HuH-7.5 (cell line): Measurements from ENCODE around the gene TMPRSS4.
A peak's percentile ranks its signal among the peaks of the same experiment; 100 is the strongest.

ENCODE experiments used
- DNase-seq: peaks from one replicate; pipeline ENCODE4 v3.0.0; 2011; ENCODE audit warnings: low spot score

Gene TMPRSS4

GRCh38 chr11:118135051-118135795 lies 58.3 kb downstream of the TMPRSS4 start:
- no peak for DNase-seq

- DNase-seq: no peak
These were observed 58.9 kb downstream of the TMPRSS4 start for GRCh38 chr11:118135796-118136165.

- no peak for DNase-seq
These were observed 59.5 kb downstream of the TMPRSS4 start for GRCh38 chr11:118136341-118136740.

- DNase-seq: no peak
These were observed 59.9 kb downstream of the TMPRSS4 start for GRCh38 chr11:118136801-118137200.

GRCh38 chr11:118138839-118139420 lies 62.1 kb downstream of the TMPRSS4 start:
- DNase-seq: no peak

GRCh38 chr11:118139578-118139977 lies 62.7 kb downstream of the TMPRSS4 start:
- no peak for DNase-seq

GRCh38 chr11:118142081-118142480 lies 65.2 kb downstream of the TMPRSS4 start:
- no peak for DNase-seq

GRCh38 chr11:118142809-118143208 lies 65.9 kb downstream of the TMPRSS4 start:
- no peak for DNase-seq

- no peak for DNase-seq
These were observed 66.8 kb downstream of the TMPRSS4 start for GRCh38 chr11:118143661-118144185.

GRCh38 chr11:118144301-118145268 lies 67.7 kb downstream of the TMPRSS4 start:
- no peak for DNase-seq

- peak; percentile 96 for DNase-seq
These were observed 68.7 kb downstream of the TMPRSS4 start for GRCh38 chr11:118145285-118146227.

- DNase-seq: no peak
These were observed 69.7 kb downstream of the TMPRSS4 start for GRCh38 chr11:118146554-118146953.

- DNase-seq: no peak
These were observed 70.6 kb downstream of the TMPRSS4 start for GRCh38 chr11:118147502-118147901.

- no peak for DNase-seq
These were observed 71.4 kb downstream of the TMPRSS4 start for GRCh38 chr11:118148240-118148639.

- DNase-seq: no peak
These were observed 72.0 kb downstream of the TMPRSS4 start for GRCh38 chr11:118148856-118149255.

- no peak for DNase-seq
These were observed 72.6 kb downstream of the TMPRSS4 start for GRCh38 chr11:118149493-118149892.

GRCh38 chr11:118151431-118151830 lies 74.6 kb downstream of the TMPRSS4 start:
- DNase-seq: no peak

- DNase-seq: no peak
These were observed 75.2 kb downstream of the TMPRSS4 start for GRCh38 chr11:118152020-118152551.

GRCh38 chr11:118152552-118153471 lies 75.9 kb downstream of the TMPRSS4 start, which contains the start of gene SCN4B:
TSS of gene SCN4B (minus strand) at chr11:118152823. CDS start at chr11:118152673, 150 bp downstream.
- DNase-seq: peak; percentile 75

GRCh38 chr11:118153516-118153915 lies 76.6 kb downstream of the TMPRSS4 start:
- no peak for DNase-seq
